WERI-Rb-1 (cell line): ENCODE results near the gene P3H4.

Experiments
- DNase-seq: peaks from one replicate; pipeline ENCODE4 v3.0.0-alpha.2; 2020
- H3K27ac ChIP-seq: fragments of 250-450 bp; sonication (Bioruptor Pico); 2 replicates; pipeline ENCODE4 v1.5.1; 2020; ENCODE audit warnings: mild to moderate bottlenecking, moderate library complexity
- H3K27me3 ChIP-seq: fragments of 250-450 bp; sonication (Bioruptor Pico); 2 replicates; pipeline ENCODE4 v1.5.1; 2021; ENCODE audit warnings: mild to moderate bottlenecking, low read depth, moderate library complexity; ENCODE audit not compliant: insufficient read depth, severe bottlenecking
- H3K36me3 ChIP-seq: fragments of 250-450 bp; sonication (Bioruptor Pico); 2 replicates; pipeline ENCODE4 v1.5.1; 2020; ENCODE audit warnings: mild to moderate bottlenecking, moderate library complexity
- H3K4me3 ChIP-seq: 2 replicates; pipeline ENCODE4 v1.5.1; 2011; ENCODE audit warnings: low read depth, mild to moderate bottlenecking, control low read depth, low read length
- H3K9me3 ChIP-seq: fragments of 250-450 bp; sonication (Bioruptor Pico); 2 replicates; pipeline ENCODE4 v1.5.1; 2021; ENCODE audit warnings: mild to moderate bottlenecking, moderate library complexity; ENCODE audit not compliant: severe bottlenecking
- CTCF ChIP-seq: IDR thresholded peaks from 2 replicates; pipeline ENCODE4 v1.5.1; 2011; ENCODE audit warnings: low read depth, mild to moderate bottlenecking, control low read depth, inconsistent platforms, low read length

Gene P3H4

GRCh38 chr17:41766135-41766534 is 45.6 kb downstream of the P3H4 start:
- H3K27me3 ChIP-seq, result no peaks in the 10 kb centered on the region
- no peak overlapping the region for H3K27ac ChIP-seq
- DNase-seq, result no peak
- H3K36me3 ChIP-seq, result peaks cover 83% of the 10 kb centered on the region
- H3K9me3 ChIP-seq, result no peaks in the 10 kb centered on the region
- TF ChIP-seq CTCF, result no peak
- H3K4me3 ChIP-seq, result no peak overlapping the region

GRCh38 chr17:41763327-41763726 is 48.4 kb downstream of the P3H4 start:
- H3K27ac ChIP-seq, result no peak overlapping the region
- TF ChIP-seq CTCF, result no peak
- no peak for DNase-seq
- H3K9me3 ChIP-seq, result no peaks in the 10 kb centered on the region
- no peaks in the 10 kb centered on the region for H3K27me3 ChIP-seq
- H3K4me3 ChIP-seq, result no peak overlapping the region
- H3K36me3 ChIP-seq, result peaks cover 77% of the 10 kb centered on the region

GRCh38 chr17:41762841-41763240 is 48.9 kb downstream of the P3H4 start:
- Histone ChIP-seq H3K4me3 (no peak overlapping the region), H3K27ac (no peak overlapping the region), H3K27me3 (no peaks in the 10 kb centered on the region), H3K9me3 (no peaks in the 10 kb centered on the region), H3K36me3 (peaks cover 77% of the 10 kb centered on the region)
- no peak for TF ChIP-seq CTCF
- no peak for DNase-seq

- Histone ChIP-seq H3K27ac (no peak overlapping the region), H3K27me3 (no peaks in the 10 kb centered on the region), H3K4me3 (no peak overlapping the region), H3K9me3 (no peaks in the 10 kb centered on the region), H3K36me3 (peaks cover 77% of the 10 kb centered on the region)
- no peak for TF ChIP-seq CTCF
- no peak for DNase-seq
These were observed 49.4 kb downstream of the P3H4 start for GRCh38 chr17:41762391-41762790.

GRCh38 chr17:41760878-41761277 is 50.9 kb downstream of the P3H4 start:
- Histone ChIP-seq H3K36me3 (peaks cover 77% of the 10 kb centered on the region), H3K4me3 (no peak overlapping the region), H3K9me3 (no peaks in the 10 kb centered on the region), H3K27ac (no peak overlapping the region), H3K27me3 (no peaks in the 10 kb centered on the region)
- DNase-seq, result no peak
- no peak for TF ChIP-seq CTCF

- no peak for DNase-seq
- TF ChIP-seq CTCF, result no peak
- no peaks in the 10 kb centered on the region for H3K27me3 ChIP-seq
- H3K9me3 ChIP-seq, result no peaks in the 10 kb centered on the region
- no peak overlapping the region for H3K4me3 ChIP-seq
- H3K27ac ChIP-seq, result no peak overlapping the region
- H3K36me3 ChIP-seq, result peaks cover 74% of the 10 kb centered on the region
These were observed 53.1 kb downstream of the P3H4 start for GRCh38 chr17:41758601-41759000.
